Measurements from ENCODE around the gene PCED1A.

PCED1A gene

DNA sequence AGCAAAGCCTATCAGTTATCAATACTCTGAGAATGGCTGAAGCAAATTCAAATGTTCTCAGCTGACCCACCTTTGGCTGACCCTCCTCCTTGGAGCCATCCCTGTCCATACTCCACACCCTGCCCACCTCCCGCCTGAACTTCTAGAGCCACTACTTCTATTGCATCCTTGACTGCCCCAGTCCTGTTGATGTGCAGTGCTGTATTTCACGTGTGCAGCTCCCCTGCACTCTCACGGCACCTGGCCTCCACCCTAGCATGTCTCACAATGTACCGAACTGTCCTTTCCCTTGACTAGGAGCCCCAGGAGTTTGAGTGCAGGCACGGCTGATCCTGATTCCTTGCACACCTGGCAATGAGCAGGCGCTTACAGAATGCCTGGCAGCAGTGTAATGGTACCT lies 47.0 kb downstream of the PCED1A start:
- no peak for DNase-seq
- Histone ChIP-seq H3K27ac (no peak overlapping the region), H3K27me3 (peaks cover 0 to 81% of the 10 kb centered on the region in 2 donors), H3K36me3 (no peaks in the 10 kb centered on the region), H3K9me3 (no peaks in the 10 kb centered on the region), H3K4me3 (no peak overlapping the region), H3K4me1 (no peaks in the 10 kb centered on the region)
- TF ChIP-seq, protein P1, sequence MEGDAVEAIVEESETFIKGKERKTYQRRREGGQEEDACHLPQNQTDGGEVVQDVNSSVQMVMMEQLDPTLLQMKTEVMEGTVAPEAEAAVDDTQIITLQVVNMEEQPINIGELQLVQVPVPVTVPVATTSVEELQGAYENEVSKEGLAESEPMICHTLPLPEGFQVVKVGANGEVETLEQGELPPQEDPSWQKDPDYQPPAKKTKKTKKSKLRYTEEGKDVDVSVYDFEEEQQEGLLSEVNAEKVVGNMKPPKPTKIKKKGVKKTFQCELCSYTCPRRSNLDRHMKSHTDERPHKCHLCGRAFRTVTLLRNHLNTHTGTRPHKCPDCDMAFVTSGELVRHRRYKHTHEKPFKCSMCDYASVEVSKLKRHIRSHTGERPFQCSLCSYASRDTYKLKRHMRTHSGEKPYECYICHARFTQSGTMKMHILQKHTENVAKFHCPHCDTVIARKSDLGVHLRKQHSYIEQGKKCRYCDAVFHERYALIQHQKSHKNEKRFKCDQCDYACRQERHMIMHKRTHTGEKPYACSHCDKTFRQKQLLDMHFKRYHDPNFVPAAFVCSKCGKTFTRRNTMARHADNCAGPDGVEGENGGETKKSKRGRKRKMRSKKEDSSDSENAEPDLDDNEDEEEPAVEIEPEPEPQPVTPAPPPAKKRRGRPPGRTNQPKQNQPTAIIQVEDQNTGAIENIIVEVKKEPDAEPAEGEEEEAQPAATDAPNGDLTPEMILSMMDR (IDR thresholded peaks at IDR 0.05): no peak
- intact Hi-C loops (cut with DNase I; ENCODE audit: low total_unique reads): no loop called here

Measured in tibial artery (tissue), 4 donors.